ENCODE results near the gene AGXT.
A peak's percentile ranks its signal among the peaks of the same experiment; 100 is the strongest.

AGXT gene

DNA sequence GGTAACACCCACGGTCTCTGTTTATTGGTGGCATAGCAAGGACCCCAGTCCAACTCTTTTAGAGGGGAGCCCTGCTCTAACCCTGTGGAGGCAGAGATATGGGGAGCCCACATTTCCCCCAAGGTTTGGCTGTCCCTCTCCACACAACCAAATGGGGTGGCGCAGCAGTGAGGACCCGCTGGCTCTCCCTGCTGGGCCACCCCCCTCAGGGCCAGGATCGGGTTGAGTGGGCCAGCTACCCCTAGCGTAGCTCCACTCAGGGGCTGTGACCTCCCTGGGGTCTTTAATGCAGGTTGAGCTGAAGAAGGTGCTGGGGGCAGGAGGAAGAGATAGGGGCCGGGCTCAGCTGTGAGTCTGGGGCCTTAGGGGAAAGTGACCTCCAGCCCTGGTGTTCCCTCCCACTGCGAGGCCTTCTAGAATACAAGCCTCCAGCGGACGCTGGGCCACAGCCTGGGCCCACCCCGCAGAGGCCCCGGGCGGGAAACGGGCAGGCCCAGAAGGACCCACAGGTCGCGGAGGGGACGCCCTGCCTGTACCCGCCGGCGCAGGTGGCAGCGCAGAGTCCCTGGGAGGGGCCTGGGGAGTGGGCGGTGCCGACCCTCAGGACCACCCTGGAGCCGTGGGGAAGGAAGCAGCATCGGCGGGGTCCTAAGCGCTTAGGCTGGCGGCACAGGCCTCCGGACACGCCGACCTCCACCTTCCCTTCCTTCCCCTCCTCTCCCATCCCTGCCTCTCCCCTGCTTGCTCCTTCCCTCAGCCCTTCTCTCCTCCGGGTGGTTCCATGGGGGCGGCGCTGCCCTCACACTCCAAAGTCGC is 47.1 kb downstream of the AGXT start:
- peaks cover 0 to 22% (median 6%) of the 10 kb centered on the region in 5 experiments for H3K27me3 ChIP-seq (replicated peaks in 2 of 5; ENCODE audit: control insufficient read depth in 4 of 5, insufficient read depth in 5 of 5, low read length in 4 of 5)
- no peaks in the 10 kb centered on the region for H3K9me3 ChIP-seq (ENCODE audit: control extremely low read depth in 1 of 5, control insufficient read depth in 4 of 5, insufficient read depth in 2 of 5, low read depth in 1 of 5, low read length in 4 of 5)
- peaks cover 0 to 13% (median 4%) of the 10 kb centered on the region in 4 experiments for H3K4me1 ChIP-seq (ENCODE audit: control extremely low read depth in 1 of 4, control insufficient read depth in 4 of 4, insufficient read depth in 4 of 4, low read length in 3 of 4)
- CTCF ChIA-PET, result interaction anchor here (1.2 to 1.5 kb wide), 3 partner anchors 12 to 90 kb away, joined by 3 to 5 read pairs (median 4); no protein-coding TSS in a partner anchor
- WGBS (ENCODE audit: insufficient coverage), result 25% methylated on average over 23 of the region's 34 CpGs
- H3K36me3 ChIP-seq (ENCODE audit: control insufficient read depth in 4 of 4, insufficient read depth in 4 of 4, low read length in 3 of 4), result no peaks in the 10 kb centered on the region
- H3K4me3 ChIP-seq (ENCODE audit: control insufficient read depth in 1 of 7, extremely low read depth in 1 of 7, insufficient read depth in 4 of 7, low read depth in 2 of 7, low read length in 6 of 7), result peak overlapping the region in 4 of 7 experiments; percentile 10 to 68 (median 45)
- DNase-seq, result peak in 2 of 3 donors; percentile 31 to 44
- no peak overlapping the region for H3K27ac ChIP-seq (ENCODE audit: insufficient read depth in 1 of 2, low read depth in 1 of 2, low read length in 2 of 2, poor library complexity in 1 of 2, severe bottlenecking in 2 of 2)
- POLR2A ChIA-PET, result no interaction called here

DNA sequence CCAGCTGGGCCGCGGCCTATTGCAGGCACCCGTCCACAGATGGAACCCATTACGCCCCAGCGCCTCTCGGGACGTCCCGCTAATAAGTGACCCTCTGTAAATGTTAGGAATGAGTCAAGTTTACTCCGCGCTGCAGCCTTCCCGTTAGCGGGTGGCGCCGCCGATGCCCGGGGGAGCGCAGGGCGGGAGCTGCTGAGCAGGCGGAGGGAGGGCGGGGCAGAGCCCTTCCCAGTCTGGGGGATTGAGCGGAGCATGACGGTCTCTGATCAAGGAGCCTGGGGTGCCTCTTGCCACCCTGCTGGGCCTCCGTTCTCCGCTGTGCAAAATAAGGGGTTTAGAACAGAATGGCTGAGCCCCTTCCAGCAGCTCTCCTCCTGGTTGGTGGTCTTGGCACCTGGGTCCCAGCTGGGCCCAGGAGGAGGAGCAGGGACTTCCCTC is 48.0 kb downstream of the AGXT start:
- ChIA-PET CTCF (no interaction called here), POLR2A (no interaction called here)
- no peaks in the 10 kb centered on the region for H3K9me3 ChIP-seq (ENCODE audit: control extremely low read depth in 1 of 5, control insufficient read depth in 4 of 5, insufficient read depth in 2 of 5, low read depth in 1 of 5, low read length in 4 of 5)
- H3K4me1 ChIP-seq (ENCODE audit: control extremely low read depth in 1 of 4, control insufficient read depth in 4 of 4, insufficient read depth in 4 of 4, low read length in 3 of 4), result peaks cover 0 to 13% (median 4%) of the 10 kb centered on the region in 4 experiments
- H3K4me3 ChIP-seq (ENCODE audit: control insufficient read depth in 1 of 7, extremely low read depth in 1 of 7, insufficient read depth in 4 of 7, low read depth in 2 of 7, low read length in 6 of 7), result peak overlapping the region in 2 of 7 experiments; percentile 32 to 61
- no peak overlapping the region for H3K27ac ChIP-seq (ENCODE audit: insufficient read depth in 1 of 2, low read depth in 1 of 2, low read length in 2 of 2, poor library complexity in 1 of 2, severe bottlenecking in 2 of 2)
- H3K27me3 ChIP-seq (replicated peaks in 2 of 5; ENCODE audit: control insufficient read depth in 4 of 5, insufficient read depth in 5 of 5, low read length in 4 of 5), result peaks cover 0 to 21% (median 6%) of the 10 kb centered on the region in 5 experiments
- H3K36me3 ChIP-seq (ENCODE audit: control insufficient read depth in 4 of 4, insufficient read depth in 4 of 4, low read length in 3 of 4), result no peaks in the 10 kb centered on the region
- DNase-seq, result peak; percentile 21 to 40 (median 25)
- 10% methylated on average over 19 of the region's 24 CpGs for WGBS (ENCODE audit: insufficient coverage)

DNA sequence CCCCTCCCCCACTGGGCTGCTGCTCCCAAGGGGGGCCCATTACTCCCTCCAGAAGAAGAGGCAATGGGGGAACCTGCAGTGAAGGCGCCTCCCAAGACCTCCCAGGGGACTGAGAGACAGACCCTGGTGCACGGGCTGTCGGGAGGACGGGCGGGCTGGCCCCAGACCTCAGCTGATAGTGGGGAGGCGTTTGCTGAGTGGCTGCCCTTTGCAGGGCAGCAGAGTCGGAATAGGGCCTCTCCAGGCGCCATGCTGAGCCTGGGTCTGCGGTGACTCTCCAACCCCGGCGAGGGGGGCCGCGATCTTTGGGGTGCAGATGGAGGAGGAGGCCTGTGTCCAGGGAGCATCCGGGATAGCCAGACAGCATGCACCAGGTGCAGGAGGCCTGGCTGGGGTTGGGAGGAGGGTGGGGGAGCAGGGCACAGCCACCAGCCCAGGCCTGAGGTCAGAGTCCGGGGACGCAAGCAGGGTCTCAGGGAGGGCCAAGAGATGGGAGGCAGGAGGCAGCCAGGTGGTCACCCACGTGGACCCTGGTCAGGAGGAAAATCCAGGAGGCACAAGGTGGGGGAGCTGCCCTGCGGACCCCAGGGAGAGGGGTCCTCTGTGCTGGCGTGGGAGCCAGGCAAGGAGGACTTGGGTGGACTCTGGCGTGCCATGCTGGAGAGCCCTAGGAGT is 48.5 kb downstream of the AGXT start:
- POLR2A ChIA-PET, result no interaction called here
- CTCF ChIA-PET, result no interaction called here

GRCh38 chr2:240917684-240918257 is 49.1 kb downstream of the AGXT start:
- Histone ChIP-seq H3K4me3 (ENCODE audit: control insufficient read depth in 1 of 7, extremely low read depth in 1 of 7, insufficient read depth in 4 of 7, low read depth in 2 of 7, low read length in 6 of 7) (no peak overlapping the region), H3K27ac (ENCODE audit: insufficient read depth in 1 of 2, low read depth in 1 of 2, low read length in 2 of 2, poor library complexity in 1 of 2, severe bottlenecking in 2 of 2) (no peak overlapping the region), H3K9me3 (ENCODE audit: control extremely low read depth in 1 of 5, control insufficient read depth in 4 of 5, insufficient read depth in 2 of 5, low read depth in 1 of 5, low read length in 4 of 5) (no peaks in the 10 kb centered on the region), H3K27me3 (replicated peaks in 2 of 5; ENCODE audit: control insufficient read depth in 4 of 5, insufficient read depth in 5 of 5, low read length in 4 of 5) (peaks cover 0 to 19% (median 6%) of the 10 kb centered on the region in 5 experiments), H3K4me1 (ENCODE audit: control extremely low read depth in 1 of 4, control insufficient read depth in 4 of 4, insufficient read depth in 4 of 4, low read length in 3 of 4) (peaks cover 0 to 13% (median 3%) of the 10 kb centered on the region in 4 experiments), H3K36me3 (ENCODE audit: control insufficient read depth in 4 of 4, insufficient read depth in 4 of 4, low read length in 3 of 4) (no peaks in the 10 kb centered on the region)
- 98% methylated on average over 7 of the region's 10 CpGs for whole genome bisulfite sequencing (ENCODE audit: insufficient coverage)
- DNase-seq, result no peak
- ChIA-PET CTCF (no interaction called here), POLR2A (no interaction called here)

More for the DNA sequence above, 48.5 kb downstream of the AGXT start:
- 87% methylated on average over 16 of the region's 20 CpGs for WGBS (ENCODE audit: insufficient coverage)
- no peak for DNase-seq
- Histone ChIP-seq H3K9me3 (ENCODE audit: control extremely low read depth in 1 of 5, control insufficient read depth in 4 of 5, insufficient read depth in 2 of 5, low read depth in 1 of 5, low read length in 4 of 5) (no peaks in the 10 kb centered on the region), H3K27me3 (replicated peaks in 2 of 5; ENCODE audit: control insufficient read depth in 4 of 5, insufficient read depth in 5 of 5, low read length in 4 of 5) (peaks cover 0 to 19% (median 6%) of the 10 kb centered on the region in 5 experiments), H3K4me1 (ENCODE audit: control extremely low read depth in 1 of 4, control insufficient read depth in 4 of 4, insufficient read depth in 4 of 4, low read length in 3 of 4) (peaks cover 0 to 13% (median 3%) of the 10 kb centered on the region in 4 experiments), H3K27ac (ENCODE audit: insufficient read depth in 1 of 2, low read depth in 1 of 2, low read length in 2 of 2, poor library complexity in 1 of 2, severe bottlenecking in 2 of 2) (no peak overlapping the region), H3K4me3 (ENCODE audit: control insufficient read depth in 1 of 7, extremely low read depth in 1 of 7, insufficient read depth in 4 of 7, low read depth in 2 of 7, low read length in 6 of 7) (no peak overlapping the region), H3K36me3 (ENCODE audit: control insufficient read depth in 4 of 4, insufficient read depth in 4 of 4, low read length in 3 of 4) (no peaks in the 10 kb centered on the region)

- WGBS (ENCODE audit: insufficient coverage), result 92% methylated on average over 30 of the region's 36 CpGs
- DNase-seq, result no peak
- CTCF ChIA-PET, result no interaction called here
- Histone ChIP-seq H3K27ac (ENCODE audit: insufficient read depth in 1 of 2, low read depth in 1 of 2, low read length in 2 of 2, poor library complexity in 1 of 2, severe bottlenecking in 2 of 2) (no peak overlapping the region), H3K27me3 (replicated peaks in 2 of 5; ENCODE audit: control insufficient read depth in 4 of 5, insufficient read depth in 5 of 5, low read length in 4 of 5) (peaks cover 0 to 19% (median 6%) of the 10 kb centered on the region in 5 experiments), H3K36me3 (ENCODE audit: control insufficient read depth in 4 of 4, insufficient read depth in 4 of 4, low read length in 3 of 4) (no peaks in the 10 kb centered on the region), H3K9me3 (ENCODE audit: control extremely low read depth in 1 of 5, control insufficient read depth in 4 of 5, insufficient read depth in 2 of 5, low read depth in 1 of 5, low read length in 4 of 5) (no peaks in the 10 kb centered on the region), H3K4me3 (ENCODE audit: control insufficient read depth in 1 of 7, extremely low read depth in 1 of 7, insufficient read depth in 4 of 7, low read depth in 2 of 7, low read length in 6 of 7) (no peak overlapping the region), H3K4me1 (ENCODE audit: control extremely low read depth in 1 of 4, control insufficient read depth in 4 of 4, insufficient read depth in 4 of 4, low read length in 3 of 4) (peaks cover 0 to 13% (median 3%) of the 10 kb centered on the region in 4 experiments)
- POLR2A ChIA-PET, result interaction anchor here (0.9 kb wide), 1 partner anchor 42 kb away, joined by 4 read pairs; no protein-coding TSS in a partner anchor
Observed at GRCh38 chr2:240918258-240919091, 49.9 kb downstream of the AGXT start.

DNA sequence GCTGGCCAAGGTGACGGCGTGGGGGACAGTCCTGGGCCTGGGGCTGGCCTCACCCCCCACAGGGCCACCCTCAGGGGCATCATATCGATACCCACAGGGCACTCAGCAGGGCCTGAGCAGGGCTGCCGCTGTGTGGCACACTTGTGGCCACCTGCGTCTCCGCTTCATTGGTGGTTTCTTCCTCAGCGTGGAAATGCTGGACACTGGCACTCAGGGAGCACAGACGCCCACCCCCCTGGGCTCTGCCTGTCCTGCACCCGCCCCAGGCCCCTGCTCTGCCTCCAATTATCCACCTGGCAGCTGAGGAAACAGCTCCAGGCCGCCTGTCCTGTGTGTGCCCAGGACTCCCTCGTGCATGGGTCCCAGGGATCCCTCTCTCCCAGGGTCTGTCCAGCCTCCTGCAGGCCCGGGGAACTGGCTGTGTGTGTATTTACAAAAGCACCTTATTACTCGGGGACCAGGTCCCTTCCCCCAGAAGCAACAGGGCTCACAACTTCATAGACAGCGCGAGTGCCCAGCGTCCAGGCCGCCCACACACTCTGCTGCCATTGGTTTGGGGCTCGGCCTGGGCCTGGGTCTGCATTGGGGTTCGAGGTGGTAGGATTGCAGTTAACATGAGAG is 50.6 kb downstream of the AGXT start:
- 88% methylated on average over 13 of the region's 19 CpGs for WGBS (ENCODE audit: insufficient coverage)
- ChIA-PET POLR2A (interaction anchor here (0.9 kb wide), 1 partner anchor 42 kb away, joined by 4 read pairs; no protein-coding TSS in a partner anchor), CTCF (no interaction called here)
- Histone ChIP-seq H3K27ac (ENCODE audit: insufficient read depth in 1 of 2, low read depth in 1 of 2, low read length in 2 of 2, poor library complexity in 1 of 2, severe bottlenecking in 2 of 2) (no peak overlapping the region), H3K27me3 (replicated peaks in 2 of 5; ENCODE audit: control insufficient read depth in 4 of 5, insufficient read depth in 5 of 5, low read length in 4 of 5) (peaks cover 0 to 16% (median 4%) of the 10 kb centered on the region in 5 experiments), H3K4me3 (ENCODE audit: control insufficient read depth in 1 of 7, extremely low read depth in 1 of 7, insufficient read depth in 4 of 7, low read depth in 2 of 7, low read length in 6 of 7) (no peak overlapping the region), H3K36me3 (ENCODE audit: control insufficient read depth in 4 of 4, insufficient read depth in 4 of 4, low read length in 3 of 4) (no peaks in the 10 kb centered on the region), H3K9me3 (ENCODE audit: control extremely low read depth in 1 of 5, control insufficient read depth in 4 of 5, insufficient read depth in 2 of 5, low read depth in 1 of 5, low read length in 4 of 5) (no peaks in the 10 kb centered on the region), H3K4me1 (ENCODE audit: control extremely low read depth in 1 of 4, control insufficient read depth in 4 of 4, insufficient read depth in 4 of 4, low read length in 3 of 4) (peaks cover 0 to 13% (median 3%) of the 10 kb centered on the region in 4 experiments)
- DNase-seq, result no peak
